DOHH2 (cell line): Measurements from ENCODE around the gene ZSCAN21.

Experiments
- H3F3A ChIP-seq: fragments of 200-600 bp; sonication (generic), shearing (Covaris generic); 2 replicates; pipeline ENCODE4 v1.6.0; 2016; ENCODE audit warnings: antibody characterized with exemption, mild to moderate bottlenecking; ENCODE audit not compliant: control insufficient read depth, insufficient read depth
- H3K27ac ChIP-seq: fragments of 200-600 bp; sonication (generic); 2 replicates; pipeline ENCODE4 v1.5.1; 2014; ENCODE audit warnings: low read depth, mild to moderate bottlenecking, low read length, moderate library complexity
- H3K27me3 ChIP-seq: fragments of 200-600 bp; sonication (generic); 2 replicates; pipeline ENCODE4 v1.6.1; 2014; ENCODE audit warnings: mild to moderate bottlenecking, low read length, mixed read lengths; ENCODE audit not compliant: control insufficient read depth
- H3K36me3 ChIP-seq: fragments of 200-600 bp; sonication (generic); 2 replicates; pipeline ENCODE4 v1.6.1; 2014; ENCODE audit warnings: mild to moderate bottlenecking, low read length, moderate library complexity, mixed read lengths; ENCODE audit not compliant: control insufficient read depth
- H3K4me1 ChIP-seq: fragments of 200-600 bp; sonication (generic); 2 replicates; pipeline ENCODE4 v1.6.1; 2014; ENCODE audit warnings: mild to moderate bottlenecking, low read length, mixed read lengths; ENCODE audit not compliant: control insufficient read depth
- H3K4me2 ChIP-seq: fragments of 200-600 bp; sonication (generic); 2 replicates; pipeline ENCODE4 v1.6.0; 2014; ENCODE audit warnings: mild to moderate bottlenecking, low read length, moderate library complexity
- H3K4me3 ChIP-seq: fragments of 200-600 bp; sonication (generic); 2 replicates; pipeline ENCODE4 v1.5.1; 2014; ENCODE audit warnings: mild to moderate bottlenecking, low read length, mixed read lengths
- H3K79me2 ChIP-seq: fragments of 200-600 bp; sonication (generic); 2 replicates; pipeline ENCODE4 v1.6.1; 2014; ENCODE audit warnings: mild to moderate bottlenecking, low read length, mixed read lengths; ENCODE audit not compliant: control insufficient read depth
- H3K9me2 ChIP-seq: fragments of 200-600 bp; sonication (generic); replicated peaks from 2 replicates; pipeline ENCODE4 v1.6.1; 2014; ENCODE audit warnings: mild to moderate bottlenecking, low read length, mixed read lengths; ENCODE audit not compliant: control insufficient read depth
- H3K9me3 ChIP-seq: fragments of 200-600 bp; sonication (generic); 2 replicates; pipeline ENCODE4 v1.6.1; 2014; ENCODE audit warnings: antibody characterized with exemption, low read length, mixed read lengths; ENCODE audit not compliant: control insufficient read depth, insufficient read depth
- H4K20me1 ChIP-seq: fragments of 200-600 bp; sonication (generic); 2 replicates; pipeline ENCODE4 v1.6.0; 2014; ENCODE audit warnings: low read depth, mild to moderate bottlenecking, antibody characterized with exemption, low read length, moderate library complexity; ENCODE audit not compliant: control insufficient read depth, insufficient read depth
- CTCF ChIP-seq: fragments of 200-600 bp; sonication (generic); IDR thresholded peaks from one replicate; pipeline ENCODE4 v1.5.1; 2014; ENCODE audit warnings: antibody characterized with exemption, mild to moderate bottlenecking, low read depth, low read length; ENCODE audit not compliant: poor library complexity, severe bottlenecking
- EZH2phosphoT487 ChIP-seq: fragments of 200-600 bp; sonication (generic); IDR thresholded peaks from 2 replicates; pipeline ENCODE4 v1.6.1; 2017; ENCODE audit warnings: borderline replicate concordance, mild to moderate bottlenecking, antibody characterized with exemption, low read length, moderate library complexity, mixed read lengths

ZSCAN21 gene

GRCh38 chr7:100051611-100052010 lies 2.0 kb downstream of the ZSCAN21 start:
- no peak overlapping the region for H3K4me3 ChIP-seq
- H4K20me1 ChIP-seq: no peaks in the 10 kb centered on the region
- peaks cover 17% of the 10 kb centered on the region for H3K4me1 ChIP-seq
- H3K27me3 ChIP-seq: no peaks in the 10 kb centered on the region
- H3F3A ChIP-seq: no peaks in the 10 kb centered on the region; the same call in 1 of the 2 replicates
- no peak overlapping the region for H3K4me2 ChIP-seq
- 0 out of 2 replicates have a peak, but pooled peaks cover 4% of the 10 kb centered on the region for H3K9me2 ChIP-seq
- no peak overlapping the region for H3K27ac ChIP-seq
- H3K36me3 ChIP-seq: no peaks in the 10 kb centered on the region
- no peaks in the 10 kb centered on the region for H3K9me3 ChIP-seq
- H3K79me2 ChIP-seq: peaks cover 9% of the 10 kb centered on the region
- no peak for TF ChIP-seq EZH2phosphoT487
- TF ChIP-seq CTCF: no peak

GRCh38 chr7:100053215-100053614 lies 3.6 kb downstream of the ZSCAN21 start:
- no peak for TF ChIP-seq EZH2phosphoT487
- TF ChIP-seq CTCF: peak; percentile 42
- no peaks in the 10 kb centered on the region for H4K20me1 ChIP-seq
- no peak overlapping the region for H3K4me3 ChIP-seq
- H3F3A ChIP-seq: no peaks in the 10 kb centered on the region; the same call in 1 of the 2 replicates
- no peaks in the 10 kb centered on the region for H3K27me3 ChIP-seq
- no peaks in the 10 kb centered on the region; the same call in 1 of the 2 replicates for H3K36me3 ChIP-seq
- 0 out of 2 replicates have a peak, but pooled peaks cover 4% of the 10 kb centered on the region for H3K9me2 ChIP-seq
- peaks cover 9% of the 10 kb centered on the region for H3K79me2 ChIP-seq
- peaks cover 17% of the 10 kb centered on the region for H3K4me1 ChIP-seq
- no peak overlapping the region for H3K27ac ChIP-seq
- no peaks in the 10 kb centered on the region for H3K9me3 ChIP-seq
- no peak overlapping the region for H3K4me2 ChIP-seq

- H3K36me3 ChIP-seq: peaks cover 5% of the 10 kb centered on the region
- H3K79me2 ChIP-seq: no peaks in the 10 kb centered on the region
- no peak overlapping the region for H3K4me2 ChIP-seq
Measured at GRCh38 chr7:100057006-100057405, 7.4 kb downstream of the ZSCAN21 start.

More at GRCh38 chr7:100057006-100057405, 7.4 kb downstream of the ZSCAN21 start:
- Histone ChIP-seq H3K27me3 (no peaks in the 10 kb centered on the region), H3K4me1 (peaks cover 11% of the 10 kb centered on the region), H3K4me3 (no peak overlapping the region), H3K9me2 (no peaks in the 10 kb centered on the region), H3F3A (no peaks in the 10 kb centered on the region), H3K27ac (no peak overlapping the region), H3K9me3 (no peaks in the 10 kb centered on the region), H4K20me1 (no peaks in the 10 kb centered on the region)
- TF ChIP-seq CTCF (no peak), EZH2phosphoT487 (no peak)
